Heart left ventricle (tissue), 13 donors: ENCODE measurements around the gene FKBP11.

Source experiments
- CTCF ChIP-seq, 12 donors: fragments of 200-600 bp; sonication (generic) in 4 of 12; IDR thresholded peaks; one replicate each; pipeline versions ENCODE4 v1.5.0 to v1.8.0; 2018 to 2022; ENCODE audit warnings: antibody characterized with exemption in 12 of 12, mild to moderate bottlenecking in 5 of 12
- POLR2A ChIP-seq, 2 donors: fragments of 450-650 bp; IDR thresholded peaks; one replicate each; pipeline ENCODE4 v1.6.1; 2017; ENCODE audit warnings: antibody characterized with exemption in 2 of 2, mild to moderate bottlenecking in 2 of 2, moderate library complexity in 2 of 2
- donor health status: ischemic (EF 13 %, LVEDD 7.1; RV severe dilation, severe dysfunction).
- donor health status: DM: no; HTN: yes; CAD: no.
- donor health status: DM: no; HTN: no; CAD: no.
- donor health status: ischemic (EF 25% LVEDD 6.9; RV normal size, moderate dysfunction).
- donor health status: ischemic (EF 25% LVEDD 5.7; RV mildly dilated, moderate dysfunction).
- donor health status: ischemic (EF 35%, LVEDD 5.7; RV mildly dilated, moderate dysfunction).
- donor health status: nonischemic (EF 11% LVEDD 7.7; RV severe dilation, severe dysfunction).
- donor health status: DM: yes; HTN: yes; CAD: no.
- donor health status: PGD.
- donor health status: ischemic (EF 29% LVEDD 5.4; RV normal size, mild dysfunction).
- donor health status: nonischemic (EF 23%, LVEDD 6.1; RV moderate dilation, normal function).

GRCh38 chr12:48960834-48961233 lies 35.5 kb upstream of the FKBP11 start:
- TF ChIP-seq CTCF (IDR thresholded peaks at IDR 0.05) (no peak), POLR2A (IDR thresholded peaks at IDR 0.05) (no peak)
